Endothelial cell of umbilical vein (primary cell): ENCODE measurements around the gene ZFP36. TPM values are rescaled to one million over a fixed set of nuclear protein-coding genes. Genes with fewer than 3 reads are reported as not detected.

ENCODE experiments used
- BruUV-seq: library from RNA; stranded (reverse); fragments of 400-500 nt; replicated peaks from 2 replicates; lab custom pipeline; 2021; lab: Mats Ljungman, UMichigan
- CTCF ChIA-PET: fragments of 300-600, 350-600 bp; sonication (Branson Sonifier 250); formaldehyde crosslinking; loops from one replicate; lab custom pipeline; 2021; ENCODE audit warnings: antibody characterized with exemption, inconsistent platforms; lab: Charles Lee
- POLR2A ChIA-PET: fragments of 300-600, 350-600 bp; sonication (Branson Sonifier 250); formaldehyde crosslinking; loops from one replicate; lab custom pipeline; 2021; ENCODE audit warnings: antibody characterized with exemption, inconsistent platforms; lab: Charles Lee
- DNase-seq: peaks from one replicate; pipeline ENCODE4 v3.0.0-alpha.2; 2011; ENCODE audit warnings: low read depth, low spot score
- FAIRE-seq: peaks from 2 replicates; lab custom pipeline; 2011; peaks lifted over from hg19 to GRCh38; lab: Jason Lieb, UNC
- H2AFZ ChIP-seq: 2 replicates; pipeline ENCODE4 v1.6.0; 2012; ENCODE audit warnings: low read depth, low read length, control low read depth, inconsistent platforms
- H3K27ac ChIP-seq: 2 replicates; pipeline ENCODE4 v1.5.1; 2011; ENCODE audit warnings: low read depth, mild to moderate bottlenecking, control low read depth, low read length, moderate library complexity; ENCODE audit not compliant: insufficient read depth
- H3K27me3 ChIP-seq, 2 experiments: 2 replicates each; pipeline versions ENCODE4 v1.6.0 to v1.6.1; 2011; ENCODE audit warnings: low read length in 2 of 2, mixed read lengths in 1 of 2; ENCODE audit not compliant: control insufficient read depth in 2 of 2, insufficient read depth in 2 of 2
- H3K36me3 ChIP-seq, 2 experiments: 2 replicates in 1 of 2; 3 replicates in 1 of 2; pipeline ENCODE4 v1.5.1; 2011; ENCODE audit warnings: low read length in 2 of 2, mild to moderate bottlenecking in 1 of 2, moderate library complexity in 1 of 2; ENCODE audit not compliant: control insufficient read depth in 2 of 2, insufficient read depth in 2 of 2; ENCODE audit errors: extremely low read depth in 1 of 2
- H3K4me1 ChIP-seq: 3 replicates; pipeline ENCODE4 v1.5.1; 2011; ENCODE audit warnings: mild to moderate bottlenecking, low read length; ENCODE audit not compliant: control insufficient read depth, insufficient read depth; ENCODE audit errors: extremely low read depth
- H3K4me2 ChIP-seq: 2 replicates; pipeline ENCODE4 v1.6.1; 2011; ENCODE audit warnings: low read length, control low read depth, mixed read lengths; ENCODE audit not compliant: insufficient read depth
- H3K4me3 ChIP-seq, 3 experiments: fragments of 200-600 bp in 1 of 3; sonication (generic), shearing (Covaris generic) in 1 of 3; replicated peaks in 1 of 3; 2 replicates each; pipeline ENCODE4 v1.5.1; 2011 to 2016; ENCODE audit warnings: control low read depth in 3 of 3, low read length in 3 of 3, mild to moderate bottlenecking in 2 of 3, inconsistent platforms in 1 of 3, low read depth in 1 of 3, moderate library complexity in 1 of 3; ENCODE audit not compliant: insufficient read depth in 1 of 3
- H3K79me2 ChIP-seq: 2 replicates; pipeline ENCODE4 v1.6.0; 2012; ENCODE audit warnings: low read length, inconsistent platforms; ENCODE audit not compliant: control insufficient read depth, insufficient read depth
- H3K9ac ChIP-seq: replicated peaks from 2 replicates; pipeline ENCODE3; 2011; ENCODE audit warnings: low read length, control low read depth; ENCODE audit not compliant: insufficient read depth; ENCODE audit errors: extremely low read depth
- H3K9me1 ChIP-seq: replicated peaks from 3 replicates; pipeline ENCODE4 v1.6.0; 2011; ENCODE audit warnings: mild to moderate bottlenecking, low read length; ENCODE audit not compliant: control insufficient read depth, insufficient read depth; ENCODE audit errors: extremely low read depth
- H3K9me3 ChIP-seq: replicated peaks from 2 replicates; pipeline ENCODE4 v1.5.1; 2012; ENCODE audit warnings: low read length, inconsistent platforms; ENCODE audit not compliant: control insufficient read depth, insufficient read depth
- H4K20me1 ChIP-seq: replicated peaks from 2 replicates; pipeline ENCODE3; 2011; ENCODE audit warnings: mild to moderate bottlenecking, low read length; ENCODE audit not compliant: control insufficient read depth, insufficient read depth; ENCODE audit errors: extremely low read depth
- CTCF ChIP-seq, 2 donors: IDR thresholded peaks; 1 replicate in 1 of 2; 2 replicates in 1 of 2; pipeline ENCODE4 v1.5.1; 2011; ENCODE audit warnings: low read length in 2 of 2, mild to moderate bottlenecking in 2 of 2, moderate library complexity in 2 of 2, control low read depth in 1 of 2, inconsistent platforms in 1 of 2, low read depth in 1 of 2; ENCODE audit not compliant: insufficient read depth in 1 of 2; ENCODE audit errors: extremely low read depth in 1 of 2
- EZH2 ChIP-seq: IDR thresholded peaks from 2 replicates; pipeline ENCODE4 v1.6.1; 2012; ENCODE audit warnings: borderline replicate concordance, low read depth, mild to moderate bottlenecking, moderate library complexity, low read length, inconsistent platforms; ENCODE audit not compliant: severe bottlenecking
- FOS ChIP-seq: IDR thresholded peaks from 2 replicates; pipeline ENCODE4 v1.6.1; 2011; ENCODE audit warnings: mild to moderate bottlenecking, low read length, moderate library complexity, borderline replicate concordance; ENCODE audit not compliant: insufficient read depth
- GATA2 ChIP-seq: IDR thresholded peaks from 2 replicates; pipeline ENCODE4 v1.7.0; 2011; ENCODE audit warnings: low read depth, mild to moderate bottlenecking, moderate library complexity, mixed read lengths, low read length; ENCODE audit not compliant: insufficient read length, insufficient read depth
- JUN ChIP-seq: IDR thresholded peaks from 2 replicates; pipeline ENCODE4 v1.6.1; 2011; ENCODE audit warnings: borderline replicate concordance, low read depth; ENCODE audit not compliant: insufficient read length, insufficient read depth
- MAX ChIP-seq: IDR thresholded peaks from 2 replicates; pipeline ENCODE4 v1.6.1; 2011; ENCODE audit not compliant: insufficient read depth, insufficient read length
- MYC ChIP-seq: IDR thresholded peaks from one replicate; pipeline ENCODE4 v1.6.1; 2011; ENCODE audit warnings: mild to moderate bottlenecking, low read depth, low read length
- POLR2A ChIP-seq: IDR thresholded peaks from 2 replicates; pipeline ENCODE4 v1.6.1; 2012; ENCODE audit warnings: low read depth, mild to moderate bottlenecking, control low read depth, low read length
- POLR2AphosphoS5 ChIP-seq: IDR thresholded peaks from 2 replicates; pipeline ENCODE4 v1.6.1; 2012; ENCODE audit warnings: low read depth, mild to moderate bottlenecking, control low read depth, low read length, moderate library complexity; ENCODE audit not compliant: insufficient read depth
- dilution Hi-C: fragments of 300-500 bp; cut with MboI; formaldehyde crosslinking; loops from one replicate; pipeline ENCODE4 v1.15.0; 2019; ENCODE audit warnings: low sequenced_read_pairs; ENCODE audit not compliant: extremely low pct_ligation_motif_present
- intact Hi-C: fragments of 100-400 bp; cut with micrococcal nuclease; formaldehyde crosslinking; loops from one replicate; pipeline ENCODE4 v1.10.0; 2022
- polyA plus RNA-seq, 4 experiments: library from polyadenylated mRNA; depleted of rRNA in 3 of 4; stranded (reverse) in 3 of 4; unstranded in 1 of 4; fragments of >200 nt; gene quantifications; 2 replicates each; pipeline versions ENCODE4 v1.2.1 to v1.2.3, GENCODE V29; 2011 to 2012; ENCODE audit warnings: missing spikeins in 1 of 4
- total RNA-seq: library from RNA; stranded (reverse); gene quantifications from 2 replicates; pipeline ENCODE4 v1.2.3, GENCODE V29; 2021

The ZFP36 gene
- total and polyA plus RNA-seq, 2 donors (not counting 3 experiments of a cell fraction or from before 2014, with no cell fraction given): 12.2 to 21.7 TPM

GRCh38 chr19:39363901-39364457, 42.7 kb upstream of the ZFP36 start:
- H3K4me3 ChIP-seq: no peak overlapping the region
- no peak overlapping the region for H3K27ac ChIP-seq
- FAIRE-seq (no peak), DNase-seq (no peak)
- no peaks in the 10 kb centered on the region for H4K20me1 ChIP-seq
- dilution Hi-C loops: no loop called here
- BruUV-seq: no TSS peak
- peaks cover 12% of the 10 kb centered on the region for H3K4me1 ChIP-seq
- peaks cover under 1 to 20% of the 10 kb centered on the region in 2 experiments for H3K36me3 ChIP-seq
- ChIA-PET CTCF (no interaction called here), POLR2A (no interaction called here)
- TF ChIP-seq MYC: no peak
- no peak for TF ChIP-seq CTCF (IDR thresholded peaks at IDR 0.05; ENCODE audit: extremely low read depth in 1 of 2, insufficient read depth in 1 of 2, low read depth in 1 of 2, low read length in 2 of 2)
- TF ChIP-seq POLR2AphosphoS5: no peak
- no peak for TF ChIP-seq FOS
- TF ChIP-seq POLR2A: no peak
- no peak for TF ChIP-seq MAX
- no peak for TF ChIP-seq GATA2
- no peak for TF ChIP-seq JUN
- TF ChIP-seq EZH2: no peak
- H3K9me3 ChIP-seq: no peaks in the 10 kb centered on the region
- no peak overlapping the region for H3K9ac ChIP-seq
- no peaks in the 10 kb centered on the region for H3K79me2 ChIP-seq
- no peaks in the 10 kb centered on the region for H3K9me1 ChIP-seq
- no peaks in the 10 kb centered on the region for H3K27me3 ChIP-seq
- intact Hi-C loops: no loop called here
- H2AFZ ChIP-seq: no peak overlapping the region
- H3K4me2 ChIP-seq: no peak overlapping the region
